ENCODE data around the gene CD37. TPM values are rescaled to one million over a fixed set of nuclear protein-coding genes. Genes with fewer than 3 reads are reported as not detected.

The CD37 gene
- total and polyA plus RNA-seq, 2 donors (not counting 1 experiment from before 2014, with no cell fraction given): not detected

DNA sequence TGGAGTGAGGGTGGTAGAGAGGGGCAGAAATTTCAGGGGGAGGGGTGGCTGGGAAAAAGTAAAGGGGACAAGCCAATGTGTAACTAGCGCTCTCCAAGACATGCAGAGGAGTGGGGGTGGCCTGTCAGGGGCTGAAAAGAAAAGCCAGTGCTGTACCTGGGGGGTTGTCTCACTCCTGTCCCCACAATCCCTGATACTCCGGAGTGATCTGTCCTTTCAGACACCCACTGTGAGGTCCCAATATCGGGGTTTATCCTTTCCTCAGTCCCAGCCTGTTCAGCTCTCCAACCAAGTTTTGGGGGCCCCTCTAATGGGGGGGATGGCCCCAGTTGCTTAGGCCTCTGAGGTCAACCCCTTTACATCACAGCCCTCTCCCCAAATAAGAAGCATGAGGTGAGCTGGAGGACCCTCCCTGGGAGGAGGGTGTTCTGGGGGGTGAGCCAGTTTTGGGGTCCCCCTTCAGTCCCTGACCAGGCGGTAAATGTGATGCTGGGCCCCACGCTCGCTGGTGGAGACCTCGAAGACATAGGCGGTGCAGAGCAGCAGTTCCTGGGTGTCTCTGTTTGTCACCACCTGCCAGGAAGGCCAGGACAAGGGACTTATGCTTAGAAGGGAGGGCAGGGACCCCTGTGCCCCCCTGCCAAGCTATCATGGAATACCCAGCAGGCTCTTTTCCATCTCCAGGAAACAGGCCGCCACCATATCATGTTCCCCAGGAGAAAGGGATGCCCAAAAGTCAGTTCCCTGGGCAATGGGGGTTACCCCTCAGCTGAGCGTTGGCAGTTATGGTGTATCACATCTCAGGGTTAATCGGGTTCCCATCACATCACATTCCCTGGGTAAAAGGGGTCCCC lies 5.9 kb downstream of the CD37 start:
- TF ChIP-seq, protein P1, sequence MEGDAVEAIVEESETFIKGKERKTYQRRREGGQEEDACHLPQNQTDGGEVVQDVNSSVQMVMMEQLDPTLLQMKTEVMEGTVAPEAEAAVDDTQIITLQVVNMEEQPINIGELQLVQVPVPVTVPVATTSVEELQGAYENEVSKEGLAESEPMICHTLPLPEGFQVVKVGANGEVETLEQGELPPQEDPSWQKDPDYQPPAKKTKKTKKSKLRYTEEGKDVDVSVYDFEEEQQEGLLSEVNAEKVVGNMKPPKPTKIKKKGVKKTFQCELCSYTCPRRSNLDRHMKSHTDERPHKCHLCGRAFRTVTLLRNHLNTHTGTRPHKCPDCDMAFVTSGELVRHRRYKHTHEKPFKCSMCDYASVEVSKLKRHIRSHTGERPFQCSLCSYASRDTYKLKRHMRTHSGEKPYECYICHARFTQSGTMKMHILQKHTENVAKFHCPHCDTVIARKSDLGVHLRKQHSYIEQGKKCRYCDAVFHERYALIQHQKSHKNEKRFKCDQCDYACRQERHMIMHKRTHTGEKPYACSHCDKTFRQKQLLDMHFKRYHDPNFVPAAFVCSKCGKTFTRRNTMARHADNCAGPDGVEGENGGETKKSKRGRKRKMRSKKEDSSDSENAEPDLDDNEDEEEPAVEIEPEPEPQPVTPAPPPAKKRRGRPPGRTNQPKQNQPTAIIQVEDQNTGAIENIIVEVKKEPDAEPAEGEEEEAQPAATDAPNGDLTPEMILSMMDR (conservative IDR thresholded peaks at IDR 0.05 in 1 of 2, IDR thresholded peaks at IDR 0.05 in 1 of 2; ENCODE audit: low read depth in 1 of 2, low read length in 2 of 2): no peak
- TF ChIP-seq EZH2 (IDR thresholded peaks at IDR 0.05; ENCODE audit: low read length, missing control alignments): no peak
- no peak overlapping the region for H3K4me2 ChIP-seq (ENCODE audit: extremely low read depth, insufficient read depth, low read length)
- no peaks in the 10 kb centered on the region for H3K79me2 ChIP-seq (ENCODE audit: control insufficient read depth, insufficient read depth, low read length)
- no peak for DNase-seq (ENCODE audit: low read depth in 2 of 2)
- peaks cover 4% of the 10 kb centered on the region for H3K4me1 ChIP-seq (ENCODE audit: control insufficient read depth, extremely low read depth, insufficient read depth, low read length)
- no peaks in the 10 kb centered on the region for H4K20me1 ChIP-seq (ENCODE audit: control insufficient read depth, extremely low read depth, insufficient read depth, low read length)
- H3K4me3 ChIP-seq (replicated peaks in 1 of 4; ENCODE audit: control extremely low read depth in 1 of 4, insufficient read depth in 1 of 4, low read depth in 3 of 4, low read length in 4 of 4): no peak overlapping the region
- H3K27me3 ChIP-seq (ENCODE audit: control insufficient read depth, insufficient read depth, low read length): peaks cover 7% of the 10 kb centered on the region
- peaks cover 7% of the 10 kb centered on the region for H3K36me3 ChIP-seq (ENCODE audit: control insufficient read depth, insufficient read depth, low read length)
- no peaks in the 10 kb centered on the region for H3K9me3 ChIP-seq (ENCODE audit: control insufficient read depth, insufficient read depth, low read depth, low read length)
- no peak overlapping the region for H2AFZ ChIP-seq (ENCODE audit: low read length)
- H3K9ac ChIP-seq (ENCODE audit: insufficient read depth, low read length): no peak overlapping the region
- H3K27ac ChIP-seq (ENCODE audit: insufficient read depth, low read length): no peak overlapping the region

DNA sequence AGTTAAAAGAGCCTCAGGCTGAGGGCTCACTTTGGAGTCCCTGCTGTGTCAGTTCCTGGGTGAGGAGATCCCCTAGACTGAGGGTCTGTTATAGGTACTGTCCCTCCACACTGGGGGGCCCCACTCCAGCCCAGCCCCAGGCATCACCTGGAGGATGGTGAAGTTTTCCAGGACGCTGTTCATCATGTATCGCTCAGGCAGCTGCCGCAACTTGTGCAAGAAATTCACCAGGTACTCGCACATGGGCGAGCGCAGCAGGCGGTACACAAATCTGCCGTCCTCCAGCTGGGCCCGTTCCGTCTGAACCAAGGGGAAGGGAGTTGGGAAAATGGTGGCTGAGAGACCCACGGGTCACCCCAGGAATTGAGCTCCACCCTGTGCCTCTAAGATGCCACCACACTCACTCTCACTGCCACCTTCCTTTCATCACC lies 7.1 kb downstream of the CD37 start:
- Histone ChIP-seq H3K9me3 (ENCODE audit: control insufficient read depth, insufficient read depth, low read depth, low read length) (no peaks in the 10 kb centered on the region), H3K27ac (ENCODE audit: insufficient read depth, low read length) (no peak overlapping the region), H3K4me2 (ENCODE audit: extremely low read depth, insufficient read depth, low read length) (no peak overlapping the region), H3K9ac (ENCODE audit: insufficient read depth, low read length) (no peak overlapping the region), H4K20me1 (ENCODE audit: control insufficient read depth, extremely low read depth, insufficient read depth, low read length) (no peaks in the 10 kb centered on the region), H3K36me3 (ENCODE audit: control insufficient read depth, insufficient read depth, low read length) (peaks cover 13% of the 10 kb centered on the region), H3K79me2 (ENCODE audit: control insufficient read depth, insufficient read depth, low read length) (no peaks in the 10 kb centered on the region), H3K27me3 (ENCODE audit: control insufficient read depth, insufficient read depth, low read length) (peaks cover 7% of the 10 kb centered on the region), H3K4me3 (replicated peaks in 1 of 4; ENCODE audit: control extremely low read depth in 1 of 4, insufficient read depth in 1 of 4, low read depth in 3 of 4, low read length in 4 of 4) (no peak overlapping the region), H2AFZ (ENCODE audit: low read length) (no peak overlapping the region), H3K4me1 (ENCODE audit: control insufficient read depth, extremely low read depth, insufficient read depth, low read length) (peaks cover 4% of the 10 kb centered on the region)
- TF ChIP-seq EZH2 (IDR thresholded peaks at IDR 0.05; ENCODE audit: low read length, missing control alignments): no peak
- TF ChIP-seq, protein P1 (conservative IDR thresholded peaks at IDR 0.05 in 1 of 2, IDR thresholded peaks at IDR 0.05 in 1 of 2; ENCODE audit: low read depth in 1 of 2, low read length in 2 of 2): no peak
- no peak for DNase-seq (ENCODE audit: low read depth in 2 of 2)

DNA sequence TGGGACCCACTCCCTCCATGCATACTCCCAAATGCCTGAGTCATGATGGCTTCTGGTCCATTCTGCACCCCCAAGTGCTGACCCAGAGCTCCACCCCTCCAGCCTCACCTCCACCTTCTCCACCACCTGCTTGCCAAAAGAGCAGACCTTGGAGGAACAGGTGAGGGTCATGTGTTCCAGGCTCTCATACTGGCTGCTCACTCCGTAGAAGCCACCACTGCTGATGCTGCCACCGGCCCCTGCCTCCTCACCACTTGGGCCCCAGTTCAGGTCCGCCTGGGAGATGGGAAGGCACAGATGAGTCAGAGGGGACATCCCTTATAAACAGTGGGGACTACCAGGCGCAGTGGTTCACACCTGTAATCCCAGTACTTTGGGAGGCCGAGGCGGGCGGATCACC lies 7.9 kb downstream of the CD37 start:
- no peaks in the 10 kb centered on the region for H4K20me1 ChIP-seq (ENCODE audit: control insufficient read depth, extremely low read depth, insufficient read depth, low read length)
- H3K4me1 ChIP-seq (ENCODE audit: control insufficient read depth, extremely low read depth, insufficient read depth, low read length): peaks cover 4% of the 10 kb centered on the region
- H3K36me3 ChIP-seq (ENCODE audit: control insufficient read depth, insufficient read depth, low read length): peaks cover 16% of the 10 kb centered on the region
- no peak overlapping the region for H3K4me2 ChIP-seq (ENCODE audit: extremely low read depth, insufficient read depth, low read length)
- H3K79me2 ChIP-seq (ENCODE audit: control insufficient read depth, insufficient read depth, low read length): no peaks in the 10 kb centered on the region
- no peak overlapping the region for H2AFZ ChIP-seq (ENCODE audit: low read length)
- no peak overlapping the region for H3K4me3 ChIP-seq (replicated peaks in 1 of 4; ENCODE audit: control extremely low read depth in 1 of 4, insufficient read depth in 1 of 4, low read depth in 3 of 4, low read length in 4 of 4)
- H3K27me3 ChIP-seq (ENCODE audit: control insufficient read depth, insufficient read depth, low read length): peaks cover 7% of the 10 kb centered on the region
- TF ChIP-seq EZH2 (IDR thresholded peaks at IDR 0.05; ENCODE audit: low read length, missing control alignments): no peak
- TF ChIP-seq, protein P1 (conservative IDR thresholded peaks at IDR 0.05 in 1 of 2, IDR thresholded peaks at IDR 0.05 in 1 of 2; ENCODE audit: low read depth in 1 of 2, low read length in 2 of 2): no peak
- no peak overlapping the region for H3K27ac ChIP-seq (ENCODE audit: insufficient read depth, low read length)
- no peaks in the 10 kb centered on the region for H3K9me3 ChIP-seq (ENCODE audit: control insufficient read depth, insufficient read depth, low read depth, low read length)
- H3K9ac ChIP-seq (ENCODE audit: insufficient read depth, low read length): no peak overlapping the region
- DNase-seq (ENCODE audit: low read depth in 2 of 2): no peak
